ENCODE results near the gene KCNT2.

DNA sequence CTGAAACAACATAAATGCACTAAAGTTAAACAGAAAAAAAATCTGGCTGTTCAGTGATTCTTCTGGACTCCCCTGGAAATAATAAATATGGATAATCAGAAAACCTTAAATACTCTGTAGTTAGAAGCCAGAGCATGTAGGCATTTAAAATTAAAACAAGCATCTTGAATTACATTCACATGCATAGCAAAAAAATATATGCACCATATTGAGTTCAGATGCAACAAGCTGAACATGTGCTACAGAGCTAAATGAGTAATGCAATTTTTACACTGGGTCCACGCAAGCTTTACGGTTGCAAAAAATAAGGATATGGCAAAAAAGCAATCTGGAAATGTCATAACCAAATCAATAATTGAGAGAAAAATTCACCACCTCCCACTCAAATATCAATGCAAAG lies 11.5 kb upstream of the KCNT2 start:
- TF ChIP-seq, protein P1, sequence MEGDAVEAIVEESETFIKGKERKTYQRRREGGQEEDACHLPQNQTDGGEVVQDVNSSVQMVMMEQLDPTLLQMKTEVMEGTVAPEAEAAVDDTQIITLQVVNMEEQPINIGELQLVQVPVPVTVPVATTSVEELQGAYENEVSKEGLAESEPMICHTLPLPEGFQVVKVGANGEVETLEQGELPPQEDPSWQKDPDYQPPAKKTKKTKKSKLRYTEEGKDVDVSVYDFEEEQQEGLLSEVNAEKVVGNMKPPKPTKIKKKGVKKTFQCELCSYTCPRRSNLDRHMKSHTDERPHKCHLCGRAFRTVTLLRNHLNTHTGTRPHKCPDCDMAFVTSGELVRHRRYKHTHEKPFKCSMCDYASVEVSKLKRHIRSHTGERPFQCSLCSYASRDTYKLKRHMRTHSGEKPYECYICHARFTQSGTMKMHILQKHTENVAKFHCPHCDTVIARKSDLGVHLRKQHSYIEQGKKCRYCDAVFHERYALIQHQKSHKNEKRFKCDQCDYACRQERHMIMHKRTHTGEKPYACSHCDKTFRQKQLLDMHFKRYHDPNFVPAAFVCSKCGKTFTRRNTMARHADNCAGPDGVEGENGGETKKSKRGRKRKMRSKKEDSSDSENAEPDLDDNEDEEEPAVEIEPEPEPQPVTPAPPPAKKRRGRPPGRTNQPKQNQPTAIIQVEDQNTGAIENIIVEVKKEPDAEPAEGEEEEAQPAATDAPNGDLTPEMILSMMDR (IDR thresholded peaks at IDR 0.05), result no peak
- TF ChIP-seq POLR2A (IDR thresholded peaks at IDR 0.05) (no peak), POLR2AphosphoS5 (IDR thresholded peaks at IDR 0.05) (no peak)
